Stimulated activated CD8-positive, alpha-beta memory T cell treated with anti-CD3 and anti-CD28 coated beads, Interleukin-15, amount 100 ng/mL, for 4 hours (primary cell): ENCODE measurements around the gene LCN15.
"Not testable (repeated sequence)": the region's sequence is repeated elsewhere in the genome, so short reads cannot be mapped to it uniquely, and the experiment has no call there.

ENCODE experiments used
- DNase-seq, 2 donors: peaks; one replicate each; pipeline ENCODE4 v3.0.0-alpha.2; 2020; ENCODE audit warnings: low read depth in 2 of 2

LCN15 gene

DNA sequence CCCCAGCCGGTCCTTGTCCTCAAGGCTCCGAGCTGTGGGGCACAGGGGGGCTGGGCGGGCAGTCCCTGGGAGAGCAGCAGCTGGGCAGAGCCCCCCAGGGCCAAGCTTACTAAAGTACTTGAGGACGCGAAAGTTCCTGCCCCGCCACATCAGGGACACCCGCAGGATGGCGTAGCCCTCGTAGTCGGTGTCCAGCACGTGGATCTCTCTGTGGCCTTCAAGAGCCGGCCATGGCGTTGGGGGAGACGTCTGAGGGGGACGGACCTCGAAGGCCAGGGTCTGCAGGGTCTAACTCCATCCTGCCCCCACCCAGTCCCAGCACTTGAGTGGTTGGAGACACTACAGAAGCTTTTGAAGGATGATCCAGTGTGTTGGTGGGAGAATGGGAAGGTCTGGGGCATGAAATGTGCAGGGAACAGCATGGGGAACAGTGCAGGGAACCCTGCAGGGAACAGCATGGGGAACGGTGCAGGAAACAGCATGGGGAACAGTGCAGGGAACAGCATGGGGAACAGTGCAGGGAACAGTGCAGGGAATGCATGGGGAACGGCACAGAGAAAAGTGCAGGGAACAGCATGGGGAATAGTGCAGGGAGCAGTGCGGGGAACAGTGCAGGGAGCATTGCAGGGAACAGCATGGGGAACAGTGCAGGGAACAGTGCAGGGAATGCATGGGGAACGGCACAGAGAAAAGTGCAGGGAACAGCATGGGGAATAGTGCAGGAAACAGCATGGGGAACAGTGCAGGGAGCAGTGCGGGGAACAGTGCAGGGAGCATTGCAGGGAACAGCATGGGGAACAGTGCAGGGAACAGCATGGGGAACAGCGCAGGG is 8.8 kb downstream of the LCN15 start:
- DNase-seq: not testable (repeated sequence)

DNA sequence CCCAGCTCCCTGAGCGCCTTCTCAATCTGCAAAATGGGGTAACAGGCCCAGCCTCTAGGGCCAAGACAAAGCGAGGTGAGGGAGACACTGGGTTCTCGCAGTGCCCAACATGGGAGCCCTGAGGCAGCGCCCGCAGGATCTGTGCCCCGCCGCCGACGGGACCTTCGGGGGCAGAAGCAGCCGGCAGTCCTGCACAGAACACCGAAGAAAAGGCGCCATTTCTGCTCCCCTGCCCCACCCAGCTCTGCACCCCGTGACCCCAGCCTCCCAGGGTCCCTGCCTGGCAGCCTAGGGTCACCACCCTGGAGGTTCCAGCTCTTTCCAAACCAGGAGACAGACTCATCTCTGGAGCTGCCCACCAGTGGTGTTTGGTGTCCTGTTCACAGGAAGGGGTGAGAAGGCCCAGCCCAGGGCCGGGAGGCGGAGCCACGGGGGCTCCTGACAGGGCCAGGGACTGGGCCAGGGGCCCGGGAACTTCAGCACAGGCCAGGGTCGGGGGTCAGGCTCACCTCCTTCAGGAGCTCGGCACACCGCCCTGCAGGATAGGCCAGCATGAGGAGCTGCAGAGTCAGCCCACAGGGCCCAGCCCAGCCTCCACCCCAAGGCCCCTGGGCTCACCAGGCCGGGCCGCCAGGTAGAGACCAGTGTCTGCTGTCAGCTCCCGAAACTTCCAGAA is 9.6 kb downstream of the LCN15 start:
- no peak for DNase-seq

GRCh38 chr9:136754059-136754572 is 10.2 kb downstream of the LCN15 start:
- DNase-seq: no peak

DNA sequence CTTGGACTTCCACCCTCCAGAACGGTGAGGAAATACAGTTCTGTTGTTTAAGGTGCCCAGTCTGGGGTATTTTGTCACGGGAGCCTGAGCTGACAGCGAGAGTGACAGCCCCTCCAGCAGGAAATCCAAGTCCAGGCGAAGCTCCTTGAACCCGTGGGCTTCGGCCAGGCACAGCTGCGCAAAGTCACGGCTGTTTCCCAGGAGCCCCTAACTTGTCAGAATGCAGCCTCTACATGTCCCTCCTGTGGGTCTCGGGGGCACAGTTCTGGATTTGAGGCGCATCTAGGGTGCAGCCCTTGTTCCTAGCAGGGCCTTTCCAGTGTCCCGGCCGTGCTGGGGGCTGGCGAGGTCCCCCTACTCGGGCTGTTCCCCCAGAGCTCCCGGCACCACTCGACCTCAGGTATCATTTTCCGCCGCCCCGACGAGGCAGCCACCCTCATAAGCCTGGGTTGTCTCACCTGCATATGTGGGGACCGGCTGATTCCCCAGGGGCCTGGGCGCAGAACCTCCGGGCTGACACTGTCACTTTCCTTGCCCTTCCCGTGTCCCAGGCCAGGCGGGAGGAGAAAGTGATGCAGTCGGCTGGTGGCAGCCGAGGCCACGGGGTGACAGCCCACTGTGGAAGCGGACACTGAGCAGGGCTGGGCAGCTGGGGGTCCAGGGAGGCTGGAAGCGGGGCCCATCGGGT is 10.8 kb downstream of the LCN15 start:
- no peak for DNase-seq

DNA sequence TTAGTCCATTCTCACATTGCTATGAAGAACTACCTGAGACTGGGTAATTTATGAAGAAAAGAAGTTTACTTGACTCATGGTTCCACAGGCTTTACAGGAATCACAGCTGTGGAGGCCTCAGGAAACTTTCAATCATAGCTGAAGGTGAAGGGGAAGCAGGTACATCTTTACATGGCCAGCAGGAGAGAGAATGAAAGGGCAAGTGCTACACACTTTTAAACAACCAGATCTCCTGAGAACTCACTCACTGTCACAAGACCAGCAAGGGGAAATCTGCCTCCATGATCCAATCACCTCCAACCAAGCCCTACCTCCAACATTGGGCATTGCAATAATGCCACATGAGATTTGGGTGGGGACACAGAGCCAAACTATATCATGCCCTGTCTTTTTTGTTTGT is 12.5 kb downstream of the LCN15 start:
- no peak for DNase-seq

GRCh38 chr9:136751244-136751643 is 13.1 kb downstream of the LCN15 start:
- DNase-seq: no peak

- DNase-seq: no peak
These were observed 13.8 kb downstream of the LCN15 start for GRCh38 chr9:136750526-136750925.

GRCh38 chr9:136748666-136749611 is 15.4 kb downstream of the LCN15 start:
- no peak for DNase-seq

DNA sequence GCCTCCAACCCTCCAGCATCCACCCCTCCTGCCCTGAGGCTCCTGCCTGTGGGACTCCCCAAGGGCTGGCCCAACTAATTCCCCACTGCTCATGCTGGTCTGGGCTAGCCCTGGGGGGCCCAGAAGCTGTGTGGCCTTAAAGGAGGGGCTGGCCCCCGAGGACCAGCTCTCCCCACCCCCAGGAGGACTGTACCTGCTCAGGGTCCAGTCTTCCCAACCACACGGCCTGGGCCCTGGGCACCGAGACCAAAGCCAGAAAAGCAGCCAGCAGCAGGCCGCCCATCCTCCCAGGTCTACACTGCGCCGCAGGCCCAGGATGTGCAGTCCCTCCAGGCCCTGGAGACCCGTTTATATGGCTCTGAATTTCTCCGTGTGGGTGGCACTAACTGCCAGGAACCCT is 16.1 kb downstream of the LCN15 start, which contains the start of gene LCN6:
Gene LCN6 (minus strand): TSS at position 325 of the 400 bp plus-strand sequence. CDS start 42 bp downstream, at position 283.
- no peak for DNase-seq

GRCh38 chr9:136747161-136748060 is 16.9 kb downstream of the LCN15 start:
- no peak for DNase-seq

GRCh38 chr9:136746621-136747020 is 17.7 kb downstream of the LCN15 start:
- no peak for DNase-seq

GRCh38 chr9:136746155-136746490 is 18.2 kb downstream of the LCN15 start:
- no peak for DNase-seq

GRCh38 chr9:136745389-136746154 is 18.7 kb downstream of the LCN15 start:
- no peak for DNase-seq

DNA sequence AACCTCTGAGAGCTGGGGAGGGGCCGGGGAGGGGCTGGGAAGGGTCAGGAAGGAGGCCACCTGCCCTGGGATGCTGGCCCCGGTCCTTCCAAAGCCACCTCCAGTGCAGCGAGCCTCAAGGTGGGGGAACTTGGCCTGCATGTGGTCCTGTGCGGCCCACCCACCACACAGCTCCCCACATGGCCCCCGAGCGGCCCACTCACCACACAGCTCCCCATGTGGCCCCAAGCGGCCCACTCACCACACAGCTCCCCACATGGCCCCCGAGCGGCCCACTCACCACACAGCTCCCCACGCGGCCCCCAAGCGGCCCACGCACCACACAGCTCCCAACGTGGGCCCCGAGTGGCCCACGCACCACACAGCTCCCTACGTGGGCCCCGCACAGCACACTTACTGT is 19.5 kb downstream of the LCN15 start:
- DNase-seq: no peak

- DNase-seq: no peak
These were observed 20.6 kb downstream of the LCN15 start for GRCh38 chr9:136743639-136744211.

GRCh38 chr9:136742591-136743391 is 21.5 kb downstream of the LCN15 start, which contains the start of gene LCN10:
TSS of gene LCN10 (minus strand) at chr9:136742940. CDS start at chr9:136742903, 37 bp downstream.
- DNase-seq: no peak

DNA sequence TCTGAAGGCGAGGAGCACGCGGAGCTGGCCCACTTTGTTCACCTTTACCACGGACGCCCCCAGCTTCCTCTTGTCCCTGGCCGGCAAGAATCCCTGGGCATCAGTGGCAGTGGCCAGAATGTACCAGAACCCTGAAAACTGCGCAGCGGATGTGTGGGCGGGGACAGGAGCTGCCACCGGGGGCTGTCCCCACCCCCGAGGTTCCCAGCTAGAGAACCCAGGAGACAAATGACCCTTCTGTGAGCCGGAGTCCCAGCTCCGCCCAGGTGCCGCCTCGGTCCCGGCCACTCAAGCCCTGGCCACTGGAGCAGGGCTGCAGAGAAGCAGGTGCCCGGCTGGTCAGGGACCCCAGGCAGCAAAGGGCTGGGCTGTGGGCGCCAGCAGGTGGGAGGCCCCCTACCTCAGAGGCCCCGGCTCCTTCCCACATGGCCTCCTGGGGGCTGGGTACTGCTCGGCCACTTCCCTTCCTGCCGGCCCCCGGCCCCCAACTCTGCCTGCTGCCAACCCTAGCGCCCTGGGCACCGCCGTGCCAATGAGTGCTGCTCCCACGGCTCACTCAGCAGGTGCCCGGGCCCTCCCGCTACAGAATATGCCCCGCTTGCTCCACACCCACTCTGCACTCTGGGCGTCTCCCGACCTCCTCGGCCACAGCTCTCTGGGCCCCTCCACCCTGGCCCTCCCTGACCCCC is 22.3 kb downstream of the LCN15 start:
- no peak for DNase-seq
